ENCODE results near the gene STARD10. TPM values are rescaled to one million over a fixed set of nuclear protein-coding genes. Genes with fewer than 3 reads are reported as not detected.
A peak's percentile ranks its signal among the peaks of the same experiment; 100 is the strongest.

Gene STARD10
- total and polyA plus RNA-seq, 9 of the 15 experiments (the other 6 are each of a cell fraction or from before 2014, with no cell fraction given) = 0.15 to 52.9 (median 32.3) TPM

DNA sequence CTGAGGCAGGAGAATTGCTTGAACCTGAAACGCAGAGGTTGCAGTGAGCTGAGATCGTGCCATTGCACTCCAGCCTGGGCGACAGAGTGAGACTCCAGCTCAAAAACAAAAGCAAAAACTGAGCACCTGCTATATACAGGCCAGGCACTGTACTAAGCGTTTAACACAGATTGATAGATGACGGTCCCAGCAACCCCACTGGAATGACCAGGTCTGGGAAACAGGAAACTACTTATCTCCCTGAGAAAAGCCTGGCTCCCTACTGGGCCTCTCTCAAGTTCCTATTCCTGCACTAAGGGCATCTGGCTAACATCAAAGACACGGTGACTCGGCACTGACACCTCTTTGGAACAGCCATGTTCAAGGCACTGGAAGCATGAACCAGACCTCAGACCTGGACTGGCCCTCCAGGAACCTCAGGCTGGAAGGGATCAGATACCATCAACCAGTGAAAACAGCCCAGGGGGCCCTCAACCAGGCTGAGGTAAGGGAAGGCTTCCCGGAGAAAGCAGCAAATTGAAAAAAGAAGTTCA lies 58.3 kb downstream of the STARD10 start (continued):
- TF ChIP-seq, protein P1, sequence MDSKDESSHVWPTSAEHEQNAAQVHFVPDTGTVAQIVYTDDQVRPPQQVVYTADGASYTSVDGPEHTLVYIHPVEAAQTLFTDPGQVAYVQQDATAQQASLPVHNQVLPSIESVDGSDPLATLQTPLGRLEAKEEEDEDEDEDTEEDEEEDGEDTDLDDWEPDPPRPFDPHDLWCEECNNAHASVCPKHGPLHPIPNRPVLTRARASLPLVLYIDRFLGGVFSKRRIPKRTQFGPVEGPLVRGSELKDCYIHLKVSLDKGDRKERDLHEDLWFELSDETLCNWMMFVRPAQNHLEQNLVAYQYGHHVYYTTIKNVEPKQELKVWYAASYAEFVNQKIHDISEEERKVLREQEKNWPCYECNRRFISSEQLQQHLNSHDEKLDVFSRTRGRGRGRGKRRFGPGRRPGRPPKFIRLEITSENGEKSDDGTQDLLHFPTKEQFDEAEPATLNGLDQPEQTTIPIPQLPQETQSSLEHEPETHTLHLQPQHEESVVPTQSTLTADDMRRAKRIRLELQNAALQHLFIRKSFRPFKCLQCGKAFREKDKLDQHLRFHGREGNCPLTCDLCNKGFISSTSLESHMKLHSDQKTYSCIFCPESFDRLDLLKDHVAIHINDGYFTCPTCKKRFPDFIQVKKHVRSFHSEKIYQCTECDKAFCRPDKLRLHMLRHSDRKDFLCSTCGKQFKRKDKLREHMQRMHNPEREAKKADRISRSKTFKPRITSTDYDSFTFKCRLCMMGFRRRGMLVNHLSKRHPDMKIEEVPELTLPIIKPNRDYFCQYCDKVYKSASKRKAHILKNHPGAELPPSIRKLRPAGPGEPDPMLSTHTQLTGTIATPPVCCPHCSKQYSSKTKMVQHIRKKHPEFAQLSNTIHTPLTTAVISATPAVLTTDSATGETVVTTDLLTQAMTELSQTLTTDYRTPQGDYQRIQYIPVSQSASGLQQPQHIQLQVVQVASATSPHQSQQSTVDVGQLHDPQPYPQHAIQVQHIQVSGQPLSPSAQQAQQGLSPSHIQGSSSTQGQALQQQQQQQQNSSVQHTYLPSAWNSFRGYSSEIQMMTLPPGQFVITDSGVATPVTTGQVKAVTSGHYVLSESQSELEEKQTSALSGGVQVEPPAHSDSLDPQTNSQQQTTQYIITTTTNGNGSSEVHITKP (IDR thresholded peaks at IDR 0.05; ENCODE audit: partially characterized antibody) = peak; percentile 33
- peak; percentile 38; the same call in 1 of the 2 replicates for TF ChIP-seq MAFF (IDR thresholded peaks at IDR 0.05; ENCODE audit: low read length)
- peak; percentile 43; the same call in 1 of the 2 replicates for TF ChIP-seq MAFG (tag; conservative IDR thresholded peaks at IDR 0.05)
- TF ChIP-seq, protein P2, sequence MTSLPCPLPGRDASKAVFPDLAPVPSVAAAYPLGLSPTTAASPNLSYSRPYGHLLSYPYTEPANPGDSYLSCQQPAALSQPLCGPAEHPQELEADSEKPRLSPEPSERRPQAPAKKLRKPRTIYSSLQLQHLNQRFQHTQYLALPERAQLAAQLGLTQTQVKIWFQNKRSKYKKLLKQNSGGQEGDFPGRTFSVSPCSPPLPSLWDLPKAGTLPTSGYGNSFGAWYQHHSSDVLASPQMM (CRISPR knock-in tag; IDR thresholded peaks at IDR 0.05) = no peak
- no peak for TF ChIP-seq ZNF224 (CRISPR knock-in tag; IDR thresholded peaks at IDR 0.05)
- no peak for TF ChIP-seq KLF6 (CRISPR knock-in tag; IDR thresholded peaks at IDR 0.05; ENCODE audit: borderline replicate concordance)
- TF ChIP-seq, protein P3, sequence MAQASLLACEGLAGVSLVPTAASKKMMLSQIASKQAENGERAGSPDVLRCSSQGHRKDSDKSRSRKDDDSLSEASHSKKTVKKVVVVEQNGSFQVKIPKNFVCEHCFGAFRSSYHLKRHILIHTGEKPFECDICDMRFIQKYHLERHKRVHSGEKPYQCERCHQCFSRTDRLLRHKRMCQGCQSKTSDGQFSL (CRISPR knock-in tag; IDR thresholded peaks at IDR 0.05) = no peak
- TF ChIP-seq, protein P3 (tag; IDR thresholded peaks at IDR 0.05) = no peak
- TF ChIP-seq RUNX1 (IDR thresholded peaks at IDR 0.05; ENCODE audit: low read depth) = no peak
- TF ChIP-seq, protein P4, sequence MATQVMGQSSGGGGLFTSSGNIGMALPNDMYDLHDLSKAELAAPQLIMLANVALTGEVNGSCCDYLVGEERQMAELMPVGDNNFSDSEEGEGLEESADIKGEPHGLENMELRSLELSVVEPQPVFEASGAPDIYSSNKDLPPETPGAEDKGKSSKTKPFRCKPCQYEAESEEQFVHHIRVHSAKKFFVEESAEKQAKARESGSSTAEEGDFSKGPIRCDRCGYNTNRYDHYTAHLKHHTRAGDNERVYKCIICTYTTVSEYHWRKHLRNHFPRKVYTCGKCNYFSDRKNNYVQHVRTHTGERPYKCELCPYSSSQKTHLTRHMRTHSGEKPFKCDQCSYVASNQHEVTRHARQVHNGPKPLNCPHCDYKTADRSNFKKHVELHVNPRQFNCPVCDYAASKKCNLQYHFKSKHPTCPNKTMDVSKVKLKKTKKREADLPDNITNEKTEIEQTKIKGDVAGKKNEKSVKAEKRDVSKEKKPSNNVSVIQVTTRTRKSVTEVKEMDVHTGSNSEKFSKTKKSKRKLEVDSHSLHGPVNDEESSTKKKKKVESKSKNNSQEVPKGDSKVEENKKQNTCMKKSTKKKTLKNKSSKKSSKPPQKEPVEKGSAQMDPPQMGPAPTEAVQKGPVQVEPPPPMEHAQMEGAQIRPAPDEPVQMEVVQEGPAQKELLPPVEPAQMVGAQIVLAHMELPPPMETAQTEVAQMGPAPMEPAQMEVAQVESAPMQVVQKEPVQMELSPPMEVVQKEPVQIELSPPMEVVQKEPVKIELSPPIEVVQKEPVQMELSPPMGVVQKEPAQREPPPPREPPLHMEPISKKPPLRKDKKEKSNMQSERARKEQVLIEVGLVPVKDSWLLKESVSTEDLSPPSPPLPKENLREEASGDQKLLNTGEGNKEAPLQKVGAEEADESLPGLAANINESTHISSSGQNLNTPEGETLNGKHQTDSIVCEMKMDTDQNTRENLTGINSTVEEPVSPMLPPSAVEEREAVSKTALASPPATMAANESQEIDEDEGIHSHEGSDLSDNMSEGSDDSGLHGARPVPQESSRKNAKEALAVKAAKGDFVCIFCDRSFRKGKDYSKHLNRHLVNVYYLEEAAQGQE (IDR thresholded peaks at IDR 0.05; ENCODE audit: borderline replicate concordance) = no peak; the same call in 1 of the 2 replicates
- TF ChIP-seq, protein P4 (CRISPR knock-in tag; IDR thresholded peaks at IDR 0.05; ENCODE audit: low read depth) = no peak

Data from K562 (cell line).